Heart left ventricle (tissue), 13 donors: Measurements from ENCODE around the gene STAC2.

Experiments used
- POLR2A ChIP-seq, 2 donors: fragments of 450-650 bp; IDR thresholded peaks; one replicate each; pipeline ENCODE4 v1.6.1; 2017; ENCODE audit warnings: antibody characterized with exemption in 2 of 2, mild to moderate bottlenecking in 2 of 2, moderate library complexity in 2 of 2
- TF ChIP-seq, protein P1 (sequence below), 12 donors: fragments of 200-600 bp; sonication (generic) in 4 of 12; IDR thresholded peaks; one replicate each; pipeline versions ENCODE4 v1.5.0 to v1.8.0; 2018 to 2022; ENCODE audit warnings: antibody characterized with exemption in 12 of 12, mild to moderate bottlenecking in 5 of 12
- donor health status: ischemic (EF 13 %, LVEDD 7.1; RV severe dilation, severe dysfunction).
- donor health status: DM: no; HTN: yes; CAD: no.
- donor health status: DM: no; HTN: no; CAD: no.
- donor health status: ischemic (EF 25% LVEDD 6.9; RV normal size, moderate dysfunction).
- donor health status: ischemic (EF 25% LVEDD 5.7; RV mildly dilated, moderate dysfunction).
- donor health status: ischemic (EF 35%, LVEDD 5.7; RV mildly dilated, moderate dysfunction).
- donor health status: nonischemic (EF 11% LVEDD 7.7; RV severe dilation, severe dysfunction).
- donor health status: DM: yes; HTN: yes; CAD: no.
- donor health status: PGD.
- donor health status: ischemic (EF 29% LVEDD 5.4; RV normal size, mild dysfunction).
- donor health status: nonischemic (EF 23%, LVEDD 6.1; RV moderate dilation, normal function).

DNA sequence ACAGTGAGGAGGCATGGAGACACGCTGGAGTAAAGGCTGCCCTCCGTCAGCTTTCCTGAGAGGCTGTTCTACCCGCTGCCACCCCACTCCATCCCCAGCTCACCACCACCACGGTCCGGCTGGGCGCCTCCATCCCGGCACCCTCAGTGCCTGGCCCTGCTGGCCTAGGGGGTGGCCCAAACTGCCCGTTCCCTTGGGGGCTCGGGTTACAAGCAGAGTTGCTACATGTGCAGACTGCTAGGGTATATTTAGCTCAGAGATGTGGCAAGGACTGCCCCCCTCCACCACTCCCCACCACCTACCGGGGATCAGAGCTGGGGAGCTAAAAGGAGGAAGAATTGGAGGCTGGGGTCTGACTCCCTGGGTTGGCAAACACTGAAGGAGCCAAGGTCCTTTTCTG, 32.4 kb downstream of the STAC2 start:
- TF ChIP-seq POLR2A (IDR thresholded peaks at IDR 0.05) = no peak
- TF ChIP-seq, protein P1, sequence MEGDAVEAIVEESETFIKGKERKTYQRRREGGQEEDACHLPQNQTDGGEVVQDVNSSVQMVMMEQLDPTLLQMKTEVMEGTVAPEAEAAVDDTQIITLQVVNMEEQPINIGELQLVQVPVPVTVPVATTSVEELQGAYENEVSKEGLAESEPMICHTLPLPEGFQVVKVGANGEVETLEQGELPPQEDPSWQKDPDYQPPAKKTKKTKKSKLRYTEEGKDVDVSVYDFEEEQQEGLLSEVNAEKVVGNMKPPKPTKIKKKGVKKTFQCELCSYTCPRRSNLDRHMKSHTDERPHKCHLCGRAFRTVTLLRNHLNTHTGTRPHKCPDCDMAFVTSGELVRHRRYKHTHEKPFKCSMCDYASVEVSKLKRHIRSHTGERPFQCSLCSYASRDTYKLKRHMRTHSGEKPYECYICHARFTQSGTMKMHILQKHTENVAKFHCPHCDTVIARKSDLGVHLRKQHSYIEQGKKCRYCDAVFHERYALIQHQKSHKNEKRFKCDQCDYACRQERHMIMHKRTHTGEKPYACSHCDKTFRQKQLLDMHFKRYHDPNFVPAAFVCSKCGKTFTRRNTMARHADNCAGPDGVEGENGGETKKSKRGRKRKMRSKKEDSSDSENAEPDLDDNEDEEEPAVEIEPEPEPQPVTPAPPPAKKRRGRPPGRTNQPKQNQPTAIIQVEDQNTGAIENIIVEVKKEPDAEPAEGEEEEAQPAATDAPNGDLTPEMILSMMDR (IDR thresholded peaks at IDR 0.05) = no peak
